GM21528 (cell line): ENCODE data around the gene MYH16.
"Not testable (repeated sequence)": the region's sequence is repeated elsewhere in the genome, so short reads cannot be mapped to it uniquely, and the experiment has no call there.

Experiments used
- ATAC-seq: cut with Tn5 transposase; IDR thresholded peaks from one replicate; pipeline ENCODE4 v1.9.1; 2021; ENCODE audit warnings: mild to moderate bottlenecking, moderate library complexity; ENCODE audit not compliant: unreplicated experiment, low FRiP score

The MYH16 gene

GRCh38 chr7:99257065-99257464 lies 15.6 kb upstream of the MYH16 start:
- ATAC-seq = no peak

- ATAC-seq = no peak
Observed at GRCh38 chr7:99257675-99258074, 15.0 kb upstream of the MYH16 start.

- ATAC-seq = no peak
Observed at GRCh38 chr7:99258501-99258900, 14.1 kb upstream of the MYH16 start.

DNA sequence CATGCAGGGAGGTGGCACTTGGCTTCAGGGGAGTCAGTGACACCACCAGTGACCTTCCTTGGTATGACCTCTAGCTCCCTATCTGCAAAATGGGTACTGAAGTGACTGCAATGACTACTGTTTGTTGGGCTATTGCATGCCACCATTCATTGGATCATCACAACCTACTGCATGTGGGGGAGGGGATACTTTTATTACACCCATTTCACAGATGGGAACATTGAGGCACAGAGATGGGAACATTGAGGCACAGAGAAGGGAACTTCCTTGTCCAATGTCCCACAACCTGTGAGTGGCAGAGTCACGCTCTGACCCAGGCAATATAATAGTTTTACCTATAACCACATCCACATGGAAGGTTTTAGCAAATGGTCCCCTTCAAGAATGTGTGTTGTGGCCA lies 12.2 kb upstream of the MYH16 start:
- no peak for ATAC-seq

- ATAC-seq = no peak
Observed at GRCh38 chr7:99261646-99262045, 11.0 kb upstream of the MYH16 start.

DNA sequence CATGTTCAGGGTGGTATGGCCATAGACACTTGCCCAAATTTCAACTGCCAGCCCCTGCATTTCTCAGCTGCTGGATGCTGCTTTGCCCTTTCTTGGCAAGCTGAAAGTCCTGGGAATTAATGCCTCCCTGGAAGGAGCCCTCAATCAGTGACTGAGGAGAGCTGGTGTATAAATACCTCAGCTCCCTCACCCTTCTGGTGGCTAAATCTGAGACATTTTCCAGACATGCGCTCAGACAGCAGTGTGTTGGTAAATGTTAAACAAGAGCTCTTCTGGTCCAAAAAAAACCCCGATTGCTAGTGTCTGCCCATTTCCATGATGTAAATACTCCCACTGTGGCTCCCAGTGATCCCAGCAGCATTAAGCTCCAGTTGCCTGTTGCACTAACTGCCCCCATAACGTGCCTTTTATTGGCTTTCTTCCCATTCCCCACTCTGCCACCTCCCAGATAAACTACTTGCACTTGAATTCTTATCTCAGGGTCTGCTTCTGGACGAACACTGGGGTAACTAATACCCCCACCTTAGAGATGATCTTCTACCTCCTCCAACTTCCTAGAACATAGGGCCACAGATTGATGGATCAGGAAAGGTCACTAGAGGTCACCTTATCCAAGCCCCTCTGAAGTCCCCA lies 6.7 kb upstream of the MYH16 start:
- no peak for ATAC-seq

DNA sequence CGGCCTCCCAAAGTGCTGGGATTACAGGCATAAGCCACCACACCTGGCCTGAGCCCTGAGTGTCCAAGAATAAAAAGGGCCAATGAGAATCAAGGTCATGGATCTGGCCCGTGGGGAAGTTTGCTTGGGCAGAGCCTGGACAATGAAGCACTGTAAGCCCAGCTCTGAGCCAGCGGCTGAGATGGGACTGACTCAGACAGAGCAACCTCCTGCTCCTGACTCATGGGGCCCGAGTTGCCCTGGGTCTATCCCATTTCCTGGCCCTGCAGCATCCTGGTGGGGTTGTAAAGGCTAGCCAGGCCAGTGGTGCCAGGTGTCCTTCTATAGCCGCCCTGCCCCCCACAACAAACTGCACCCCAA lies 5.2 kb upstream of the MYH16 start:
- ATAC-seq = no peak

GRCh38 chr7:99267841-99268576 lies 4.6 kb upstream of the MYH16 start:
- ATAC-seq = no peak

- no peak for ATAC-seq
Observed at GRCh38 chr7:99268577-99268908, 4.1 kb upstream of the MYH16 start.

GRCh38 chr7:99270702-99271101 lies 1.9 kb upstream of the MYH16 start:
- no peak for ATAC-seq

- ATAC-seq = not testable (repeated sequence)
Observed at GRCh38 chr7:99273561-99273960, 922 bp downstream of the MYH16 start.

GRCh38 chr7:99274908-99275307 lies 2.3 kb downstream of the MYH16 start:
- not testable (repeated sequence) for ATAC-seq

- ATAC-seq = no peak
Observed at GRCh38 chr7:99275496-99275895, 2.9 kb downstream of the MYH16 start.

GRCh38 chr7:99278180-99278579 lies 5.5 kb downstream of the MYH16 start:
- no peak for ATAC-seq

DNA sequence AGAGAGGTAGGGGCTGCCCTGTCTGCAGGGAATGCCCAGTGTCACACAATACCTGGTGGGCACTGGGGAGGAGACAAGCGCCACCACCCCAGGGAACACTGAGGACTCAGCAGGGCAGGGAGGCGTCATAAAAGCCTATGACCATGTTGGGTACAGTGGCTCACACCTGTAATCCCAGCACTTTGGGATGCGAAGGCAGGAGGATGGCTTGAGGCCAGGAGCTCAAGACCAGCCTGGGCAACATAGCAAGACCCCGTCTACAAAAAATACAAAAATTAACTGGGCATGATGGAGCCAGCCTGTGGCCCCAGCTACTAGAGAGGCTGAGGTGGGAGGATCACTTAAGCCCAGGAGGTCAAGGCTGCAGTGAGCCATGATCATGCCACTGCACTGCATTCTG lies 11.5 kb downstream of the MYH16 start:
- not testable (repeated sequence) for ATAC-seq

DNA sequence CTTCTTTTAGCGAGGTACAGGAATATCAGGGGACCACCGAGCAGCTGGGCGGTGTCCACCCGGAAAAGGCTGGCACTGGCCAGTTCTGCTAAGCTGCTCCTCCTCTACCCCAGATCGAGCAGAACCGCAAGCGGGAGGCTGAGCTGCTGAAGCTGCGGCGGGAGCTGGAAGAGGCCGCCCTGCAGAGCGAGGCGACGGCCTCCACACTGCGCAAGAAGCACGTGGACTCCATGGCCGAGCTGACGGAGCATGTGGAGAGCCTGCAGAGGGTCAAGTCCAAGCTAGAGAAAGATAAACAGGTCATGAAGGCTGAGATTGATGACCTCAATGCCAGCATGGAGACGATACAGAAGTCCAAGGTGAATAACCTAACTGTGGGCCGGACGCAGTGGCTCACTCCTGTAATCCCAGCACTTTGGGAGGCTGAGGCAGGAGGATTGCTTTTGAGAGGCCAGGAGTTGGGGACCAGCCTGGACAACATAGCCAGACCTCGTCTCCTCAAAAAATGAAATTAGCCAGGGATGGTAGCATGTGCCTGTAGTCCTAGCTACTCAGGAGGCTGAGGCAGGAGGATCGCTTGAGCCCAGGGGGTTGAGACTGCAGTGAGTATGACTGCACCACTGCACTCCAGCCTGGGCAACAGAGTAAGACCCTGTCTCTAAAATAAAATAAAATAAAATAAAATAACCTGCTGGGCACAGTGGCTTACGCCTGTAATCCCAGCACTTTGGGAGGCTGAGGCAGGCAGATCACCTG lies 15.3 kb downstream of the MYH16 start:
- ATAC-seq = no peak

- ATAC-seq = no peak
Observed at GRCh38 chr7:99289185-99289584, 16.5 kb downstream of the MYH16 start.

GRCh38 chr7:99290148-99290547 lies 17.5 kb downstream of the MYH16 start:
- ATAC-seq = not testable (repeated sequence)

DNA sequence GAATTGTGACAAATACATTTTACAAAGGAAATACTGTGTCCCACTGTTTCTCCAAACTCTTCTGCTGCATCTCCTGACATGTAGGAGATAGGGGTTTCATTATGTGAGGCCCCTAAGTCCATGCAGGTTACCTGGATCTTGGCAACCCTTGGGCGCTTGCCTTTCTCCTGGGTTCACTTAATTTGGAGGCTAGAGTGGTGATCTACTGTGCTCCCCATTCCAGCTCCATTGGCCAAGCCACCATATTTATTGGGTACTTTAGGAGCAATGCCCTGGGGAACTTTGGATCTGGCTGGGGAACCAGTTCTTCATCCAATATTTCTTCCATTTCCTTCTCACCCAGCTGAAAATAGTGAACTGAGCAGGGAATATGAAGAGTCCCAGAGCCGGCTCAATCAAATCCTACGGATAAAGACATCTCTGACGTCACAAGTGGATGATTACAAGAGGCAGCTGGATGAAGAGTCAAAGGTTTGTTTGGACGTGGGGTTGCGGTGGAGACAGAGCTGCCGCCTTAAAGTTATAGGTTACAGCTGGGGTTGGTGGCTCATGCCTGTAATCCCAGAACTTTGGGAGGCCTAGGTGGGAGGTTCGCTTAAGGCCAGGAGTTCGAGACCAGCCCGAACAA lies 18.5 kb downstream of the MYH16 start:
- ATAC-seq = no peak

DNA sequence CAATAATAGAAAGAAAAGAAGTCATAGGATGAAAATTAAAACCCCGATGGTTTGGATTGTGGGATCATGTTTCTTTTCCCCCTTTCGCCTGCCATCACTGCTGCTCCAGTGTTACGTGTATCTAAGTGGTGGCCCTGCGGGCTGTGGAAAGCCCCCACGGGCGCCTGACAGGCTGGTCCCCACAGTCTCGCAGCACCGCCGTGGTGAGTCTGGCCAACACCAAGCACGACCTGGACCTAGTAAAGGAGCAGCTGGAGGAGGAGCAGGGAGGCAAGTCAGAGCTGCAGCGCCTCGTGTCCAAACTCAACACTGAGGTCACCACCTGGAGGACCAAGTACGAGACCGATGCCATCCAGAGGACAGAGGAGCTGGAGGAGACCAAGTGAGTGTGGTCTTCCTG lies 19.5 kb downstream of the MYH16 start:
- no peak for ATAC-seq

- ATAC-seq = no peak
Observed at GRCh38 chr7:99293167-99293566, 20.5 kb downstream of the MYH16 start.
